Right lobe of liver (tissue), 6 donors: ENCODE results near the gene XRCC3. TPM values are rescaled to one million over a fixed set of nuclear protein-coding genes. Genes with fewer than 3 reads are reported as not detected.

Experiments used
- ATAC-seq, 4 donors: fragments of 200-7000 bp; cut with Tn5 transposase; one replicate each; pipeline ENCODE4 v1.9.1; 2020; ENCODE audit warnings: mild to moderate bottlenecking in 4 of 4, moderate library complexity in 4 of 4
- DNase-seq, 3 donors: peaks; one replicate each; pipeline ENCODE4 v3.0.0-alpha.2; 2020
- H3K27ac ChIP-seq, 3 donors: fragments of 200-600 bp; one replicate each; pipeline ENCODE4 v1.8.0; 2022
- H3K27me3 ChIP-seq, 2 donors: fragments of 200-600 bp; one replicate each; pipeline ENCODE4 v1.8.0; 2022
- H3K36me3 ChIP-seq, 4 donors: fragments of 200-600 bp; sonication (generic) in 1 of 4; one replicate each; pipeline versions ENCODE4 v1.5.1 to v1.8.0; 2017 to 2022; ENCODE audit warnings: control low read depth in 1 of 4
- H3K4me1 ChIP-seq, 4 donors: fragments of 200-600 bp; sonication (generic) in 1 of 4; one replicate each; pipeline versions ENCODE4 v1.5.1 to v1.8.0; 2017 to 2022; ENCODE audit warnings: control low read depth in 1 of 4
- H3K4me3 ChIP-seq, 3 donors: fragments of 200-600 bp; one replicate each; pipeline ENCODE4 v1.8.0; 2022
- H3K9me3 ChIP-seq, 4 donors: fragments of 200-600 bp; sonication (generic) in 1 of 4; one replicate each; pipeline versions ENCODE4 v1.5.1 to v1.8.0; 2017 to 2022; ENCODE audit warnings: control low read depth in 1 of 4
- CTCF ChIP-seq, 4 donors: fragments of 200-600 bp in 3 of 4; fragments of 450-650 bp in 1 of 4; IDR thresholded peaks; one replicate each; pipeline versions ENCODE4 v1.5.1 to v1.8.0; 2016 to 2022; ENCODE audit warnings: antibody characterized with exemption in 4 of 4, mild to moderate bottlenecking in 2 of 4
- POLR2A ChIP-seq: fragments of 450-650 bp; IDR thresholded peaks from one replicate; pipeline ENCODE4 v1.6.1; 2017; ENCODE audit warnings: antibody characterized with exemption, mild to moderate bottlenecking
- WGBS: methylation state at CpG from one replicate; pipeline ENCODE4 v1.1.6; 2018; ENCODE audit warnings: low coverage, low lambda C conversion rate; ENCODE audit not compliant: insufficient coverage; ENCODE audit errors: missing lambda C conversion rate; 5-methylcytosine and 5-hydroxymethylcytosine counted together
- intact Hi-C, 2 donors: fragments of 100-400 bp; cut with DNase I; formaldehyde crosslinking; loops; one replicate each; pipeline versions ENCODE4 v1.11.2 to v1.14.1; 2022
- total RNA-seq, 6 experiments: library from RNA; depleted of rRNA in 2 of 6; stranded (reverse); fragments of >200 nt in 2 of 6; fragmentation: NEBNext Ultra II Directional in 3 of 6; extraction: Animal tissue kit (Norgen Biotek cat#: 25700) in 3 of 6; gene quantifications; one replicate each; pipeline versions ENCODE4 v1.1.0 to v1.2.4, GENCODE V29; 2016 to 2023
- donor health status: DM: no; HTN: yes; CAD: no.
- donor health status: DM: no; HTN: no; CAD: no.
- donor health status: DM: no; HTN: no; CAD: no.
- donor health status: DM: no; HTN: yes; CAD: no.
- donor health status: DM: no; HTN: yes; CAD: no.

The XRCC3 gene
- total RNA-seq, 6 experiments from 2014 or later = 0.88 to 6.3 (median 1.8) TPM

GRCh38 chr14:103738166-103738565 lies 22.9 kb upstream of the XRCC3 start:
- ATAC-seq = no peak
- no peak overlapping the region for H3K27ac ChIP-seq
- intact Hi-C loops = no loop called here

GRCh38 chr14:103737432-103738045 lies 22.3 kb upstream of the XRCC3 start:
- peak in 1 of 3 donors; percentile 41 for DNase-seq
- Histone ChIP-seq H3K4me3 (no peak overlapping the region), H3K27ac (no peak overlapping the region), H3K9me3 (no peaks in the 10 kb centered on the region), H3K27me3 (no peaks in the 10 kb centered on the region), H3K36me3 (peaks cover 0 to 23% (median 8%) of the 10 kb centered on the region in 4 donors), H3K4me1 (no peaks in the 10 kb centered on the region)
- WGBS = 78% methylated on average over 12 of the region's 16 CpGs
- TF ChIP-seq POLR2A = no peak
- no peak for TF ChIP-seq CTCF (IDR thresholded peaks at IDR 0.05)
- ATAC-seq = peak in 1 of 4 donors; percentile 47
- intact Hi-C loops = no loop called here

More at GRCh38 chr14:103738166-103738565, 22.9 kb upstream of the XRCC3 start:
- peak in 1 of 3 donors; percentile 21 for DNase-seq
- WGBS = 82% methylated on average over 9 of the region's 10 CpGs
- Histone ChIP-seq H3K4me3 (no peak overlapping the region), H3K9me3 (no peaks in the 10 kb centered on the region), H3K36me3 (peaks cover 0 to 18% (median 8%) of the 10 kb centered on the region in 4 donors), H3K4me1 (peaks cover 0 to 4% (median 0%) of the 10 kb centered on the region in 4 donors), H3K27me3 (no peaks in the 10 kb centered on the region)
- no peak for TF ChIP-seq CTCF (IDR thresholded peaks at IDR 0.05)

- Histone ChIP-seq H3K36me3 (peaks cover 0 to 30% (median 8%) of the 10 kb centered on the region in 4 donors), H3K27me3 (no peaks in the 10 kb centered on the region), H3K4me1 (no peaks in the 10 kb centered on the region), H3K4me3 (no peak overlapping the region), H3K9me3 (no peaks in the 10 kb centered on the region), H3K27ac (peak overlapping the region in 1 of 3 donors; percentile 10)
- intact Hi-C loops = no loop called here
- TF ChIP-seq CTCF (IDR thresholded peaks at IDR 0.05) (no peak), POLR2A (no peak)
- WGBS = 69% methylated on average over 3 of the region's 10 CpGs
- ATAC-seq = no peak
- DNase-seq = peak in 1 of 3 donors; percentile 39
Measured at GRCh38 chr14:103736546-103737431, 21.5 kb upstream of the XRCC3 start.

DNA sequence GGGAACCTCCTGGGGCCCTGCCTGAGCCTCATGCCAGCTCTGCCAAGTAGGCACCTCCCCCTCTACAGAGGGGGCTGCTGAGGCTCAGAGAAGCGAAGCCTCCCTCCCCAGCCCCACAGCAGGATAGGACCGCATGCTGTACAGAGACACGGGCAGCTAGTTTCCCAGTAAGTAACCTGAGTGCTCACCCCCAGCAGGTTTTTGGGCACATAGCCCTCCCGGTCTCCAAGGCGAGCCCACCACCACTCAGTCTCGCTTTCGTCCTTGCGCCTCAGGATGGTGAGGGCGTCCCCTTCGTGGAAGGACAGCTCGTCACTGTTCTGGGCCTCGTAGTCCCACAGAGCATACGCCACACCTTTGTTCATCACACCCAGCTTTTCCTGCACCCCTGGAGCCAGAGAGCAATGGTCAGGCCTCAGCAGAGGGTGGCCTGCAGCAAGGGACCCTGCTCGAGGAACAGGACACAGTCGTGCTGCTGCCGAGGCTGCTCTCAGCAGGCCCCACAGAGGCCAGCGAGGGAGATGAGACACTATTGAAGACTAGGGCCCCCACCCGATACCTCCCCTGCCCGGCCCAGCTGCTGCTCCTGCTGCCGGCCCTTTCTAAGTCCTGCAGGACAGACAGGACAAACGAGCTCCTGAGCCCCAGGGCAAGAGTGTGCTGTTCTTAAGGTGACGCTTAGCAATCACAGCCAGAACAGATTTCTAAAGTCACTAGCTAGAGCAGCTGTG lies 20.7 kb upstream of the XRCC3 start:
- Histone ChIP-seq H3K4me1 (peaks cover 0 to 2% (median under 1%) of the 10 kb centered on the region in 4 donors), H3K9me3 (no peaks in the 10 kb centered on the region), H3K36me3 (peaks cover 0 to 30% (median 8%) of the 10 kb centered on the region in 4 donors), H3K27me3 (no peaks in the 10 kb centered on the region), H3K4me3 (no peak overlapping the region), H3K27ac (peak overlapping the region in 1 of 3 donors; percentile 10)
- TF ChIP-seq POLR2A (no peak), CTCF (IDR thresholded peaks at IDR 0.05) (no peak)
- intact Hi-C loops = no loop called here
- 93% methylated on average over 9 of the region's 22 CpGs for WGBS
- DNase-seq = peak in 1 of 3 donors; percentile 39
- ATAC-seq = no peak
